GM18499 (cell line): ENCODE measurements around the gene IL1RAPL1.
"Not testable (repeated sequence)": the region's sequence is repeated elsewhere in the genome, so short reads cannot be mapped to it uniquely, and the experiment has no call there.

ENCODE experiments used
- ATAC-seq: cut with Tn5 transposase; IDR thresholded peaks from one replicate; pipeline ENCODE4 v1.9.1; 2021; ENCODE audit warnings: moderate number of reproducible peaks; ENCODE audit not compliant: insufficient read depth, unreplicated experiment

IL1RAPL1 gene

GRCh38 chrX:29229802-29230201, 642.6 kb downstream of the IL1RAPL1 start:
- ATAC-seq, result no peak

GRCh38 chrX:29231800-29232199, 644.6 kb downstream of the IL1RAPL1 start:
- no peak for ATAC-seq

GRCh38 chrX:29233592-29234183, 646.4 kb downstream of the IL1RAPL1 start:
- no peak for ATAC-seq

- no peak for ATAC-seq
Measured at GRCh38 chrX:29237972-29238371, 650.7 kb downstream of the IL1RAPL1 start.

- ATAC-seq, result no peak
Measured at GRCh38 chrX:29241809-29242208, 654.6 kb downstream of the IL1RAPL1 start.

- no peak for ATAC-seq
Measured at GRCh38 chrX:29242856-29243255, 655.6 kb downstream of the IL1RAPL1 start.

- ATAC-seq, result no peak
Measured at GRCh38 chrX:29243942-29244341, 656.7 kb downstream of the IL1RAPL1 start.

- ATAC-seq, result no peak
Measured at GRCh38 chrX:29254515-29254914, 667.3 kb downstream of the IL1RAPL1 start.

- no peak for ATAC-seq
Measured at GRCh38 chrX:29257521-29257920, 670.3 kb downstream of the IL1RAPL1 start.

GRCh38 chrX:29269390-29269789, 682.1 kb downstream of the IL1RAPL1 start:
- ATAC-seq, result no peak

GRCh38 chrX:29274517-29274916, 687.3 kb downstream of the IL1RAPL1 start:
- no peak for ATAC-seq

- ATAC-seq, result no peak
Measured at GRCh38 chrX:29275928-29276327, 688.7 kb downstream of the IL1RAPL1 start.

GRCh38 chrX:29281078-29281742, 694.0 kb downstream of the IL1RAPL1 start:
- no peak for ATAC-seq

- no peak for ATAC-seq
Measured at GRCh38 chrX:29285664-29286063, 698.4 kb downstream of the IL1RAPL1 start.

- ATAC-seq, result no peak
Measured at GRCh38 chrX:29295987-29296680, 708.9 kb downstream of the IL1RAPL1 start.

- ATAC-seq, result no peak
Measured at GRCh38 chrX:29297171-29297800, 710.0 kb downstream of the IL1RAPL1 start.

- ATAC-seq, result no peak
Measured at GRCh38 chrX:29299684-29300083, 712.4 kb downstream of the IL1RAPL1 start.

- ATAC-seq, result no peak
Measured at GRCh38 chrX:29308726-29309125, 721.5 kb downstream of the IL1RAPL1 start.

GRCh38 chrX:29315931-29316330, 728.7 kb downstream of the IL1RAPL1 start:
- ATAC-seq, result no peak

- ATAC-seq, result no peak
Measured at GRCh38 chrX:29318012-29318411, 730.8 kb downstream of the IL1RAPL1 start.

GRCh38 chrX:29332429-29332828, 745.2 kb downstream of the IL1RAPL1 start:
- ATAC-seq, result not testable (repeated sequence)
